AG10803 (cell line): ENCODE measurements around the gene KRTAP20-1.

Experiments used
- DNase-seq: peaks from one replicate; pipeline ENCODE4 v3.0.0; 2010; ENCODE audit warnings: low read depth
- H3K4me3 ChIP-seq: 2 replicates; pipeline ENCODE4 v1.5.1; 2011; ENCODE audit warnings: mild to moderate bottlenecking, low read length, control low read depth
- TF ChIP-seq, protein P1 (sequence below): conservative IDR thresholded peaks from 2 replicates; pipeline ENCODE4 v1.5.1; 2011; ENCODE audit warnings: mild to moderate bottlenecking, low read length, control low read depth, inconsistent platforms

Gene KRTAP20-1

DNA sequence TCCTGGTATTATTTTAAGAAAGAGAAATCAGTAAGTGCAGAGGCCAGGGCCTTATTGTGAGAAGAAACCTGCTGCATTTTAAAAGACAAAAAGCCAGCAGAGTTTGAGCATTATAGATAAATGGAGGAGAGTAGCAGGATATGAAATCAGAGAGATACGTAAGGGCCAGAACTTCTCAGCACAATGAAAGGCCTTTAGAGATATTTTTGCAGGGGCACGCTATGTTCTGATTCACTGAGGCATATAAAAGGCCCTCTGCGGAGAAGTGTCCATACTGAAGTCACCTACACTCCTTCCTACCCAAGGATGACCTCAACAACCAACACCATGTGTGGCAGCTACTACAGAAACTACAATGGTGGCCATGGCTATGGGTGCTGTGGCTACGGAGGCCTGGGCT lies 24.1 kb upstream of the KRTAP20-1 start, which contains the start of gene KRTAP6-3:
Gene KRTAP6-3 (plus strand): TSS at position 301 of the 400 bp plus-strand sequence. CDS start 6 bp downstream, at position 307.
- H3K4me3 ChIP-seq: no peak within 1 kb of the TSS
- DNase-seq: no peak
- TF ChIP-seq, protein P1, sequence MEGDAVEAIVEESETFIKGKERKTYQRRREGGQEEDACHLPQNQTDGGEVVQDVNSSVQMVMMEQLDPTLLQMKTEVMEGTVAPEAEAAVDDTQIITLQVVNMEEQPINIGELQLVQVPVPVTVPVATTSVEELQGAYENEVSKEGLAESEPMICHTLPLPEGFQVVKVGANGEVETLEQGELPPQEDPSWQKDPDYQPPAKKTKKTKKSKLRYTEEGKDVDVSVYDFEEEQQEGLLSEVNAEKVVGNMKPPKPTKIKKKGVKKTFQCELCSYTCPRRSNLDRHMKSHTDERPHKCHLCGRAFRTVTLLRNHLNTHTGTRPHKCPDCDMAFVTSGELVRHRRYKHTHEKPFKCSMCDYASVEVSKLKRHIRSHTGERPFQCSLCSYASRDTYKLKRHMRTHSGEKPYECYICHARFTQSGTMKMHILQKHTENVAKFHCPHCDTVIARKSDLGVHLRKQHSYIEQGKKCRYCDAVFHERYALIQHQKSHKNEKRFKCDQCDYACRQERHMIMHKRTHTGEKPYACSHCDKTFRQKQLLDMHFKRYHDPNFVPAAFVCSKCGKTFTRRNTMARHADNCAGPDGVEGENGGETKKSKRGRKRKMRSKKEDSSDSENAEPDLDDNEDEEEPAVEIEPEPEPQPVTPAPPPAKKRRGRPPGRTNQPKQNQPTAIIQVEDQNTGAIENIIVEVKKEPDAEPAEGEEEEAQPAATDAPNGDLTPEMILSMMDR: no peak

DNA sequence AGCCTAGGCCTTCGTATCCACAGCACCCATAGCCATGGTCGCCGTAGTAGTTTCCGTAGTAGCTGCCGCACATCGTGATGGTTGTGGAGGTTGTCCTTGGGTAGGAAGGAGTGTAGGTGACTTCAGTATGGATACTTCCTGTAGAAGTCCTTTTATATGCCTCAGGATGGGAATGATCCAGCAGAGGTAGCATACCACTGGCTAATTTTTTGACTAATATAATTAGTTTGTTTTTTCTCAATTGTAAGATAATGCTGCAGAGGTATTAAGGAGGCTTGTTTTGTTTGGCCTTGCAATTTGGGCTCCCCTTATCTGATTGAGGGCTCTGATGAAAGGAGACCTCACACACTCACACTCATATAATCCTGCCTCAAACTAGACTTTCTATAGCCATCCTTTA lies 17.4 kb upstream of the KRTAP20-1 start, which contains the start of gene KRTAP6-2:
Gene KRTAP6-2 (minus strand): TSS at position 101 of the 400 bp plus-strand sequence. CDS start 28 bp downstream, at position 73.
- no peak within 1 kb of the TSS for H3K4me3 ChIP-seq
- no peak for DNase-seq
- TF ChIP-seq, protein P1: no peak

DNA sequence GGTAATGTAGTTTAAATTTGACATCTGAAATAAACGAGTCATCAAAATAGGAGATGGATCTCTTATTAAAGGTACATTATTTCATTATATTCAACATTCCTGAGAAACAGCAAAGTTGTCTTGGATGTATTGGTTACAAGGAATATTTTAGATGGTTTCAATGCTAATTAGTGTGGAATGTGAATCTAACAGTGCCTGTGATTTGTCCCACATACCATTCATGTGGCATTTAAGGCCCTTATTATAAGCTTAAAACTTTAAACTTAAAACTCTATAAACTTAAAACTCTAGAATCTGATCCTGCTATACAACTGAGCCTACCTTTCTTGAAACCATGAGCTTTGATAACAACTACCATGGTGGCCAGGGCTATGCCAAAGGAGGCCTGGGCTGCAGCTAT lies 15.4 kb upstream of the KRTAP20-1 start, which contains the start of gene KRTAP22-1:
Gene KRTAP22-1 (plus strand): TSS at position 301 of the 400 bp plus-strand sequence.
- TF ChIP-seq, protein P1: no peak
- H3K4me3 ChIP-seq: no peak within 1 kb of the TSS
- no peak for DNase-seq

- H3K4me3 ChIP-seq: no peak overlapping the region
- DNase-seq: no peak
- TF ChIP-seq, protein P1: no peak
Measured at GRCh38 chr21:30605968-30606367, 10.3 kb upstream of the KRTAP20-1 start.

GRCh38 chr21:30612132-30612531 lies 4.1 kb upstream of the KRTAP20-1 start:
- H3K4me3 ChIP-seq: no peak overlapping the region
- DNase-seq: no peak
- TF ChIP-seq, protein P1: no peak

GRCh38 chr21:30613836-30614235 lies 2.4 kb upstream of the KRTAP20-1 start, which contains the start of gene KRTAP6-1:
TSS of gene KRTAP6-1 (minus strand) at chr21:30613930. CDS start at chr21:30613904, 26 bp downstream.
- H3K4me3 ChIP-seq: no peak within 1 kb of the TSS
- no peak for DNase-seq
- TF ChIP-seq, protein P1: no peak

- no peak overlapping the region for H3K4me3 ChIP-seq
- no peak for DNase-seq
- TF ChIP-seq, protein P1: no peak
Measured at GRCh38 chr21:30615199-30615598, 1.0 kb upstream of the KRTAP20-1 start.
